Astrocyte (in vitro differentiated cells and primary cell): ENCODE measurements around the gene SCUBE3. TPM values are rescaled to one million over a fixed set of nuclear protein-coding genes. Genes with fewer than 3 reads are reported as not detected.

Experiments
- DNase-seq: peaks from one replicate; pipeline ENCODE4 v3.0.0-alpha.2; 2010; ENCODE audit warnings: low read depth
- FAIRE-seq: peaks from 2 replicates; lab custom pipeline; 2011; peaks lifted over from hg19 to GRCh38; lab: Jason Lieb, UNC
- H2AFZ ChIP-seq: 2 replicates; pipeline ENCODE4 v1.6.0; 2012; ENCODE audit warnings: low read depth, low read length, inconsistent platforms
- H3K27ac ChIP-seq: 2 replicates; pipeline ENCODE4 v1.5.1; 2011; ENCODE audit warnings: low read depth, low read length, inconsistent platforms
- H3K27me3 ChIP-seq: 2 replicates; pipeline ENCODE4 v1.6.0; 2011; ENCODE audit warnings: low read length, inconsistent platforms; ENCODE audit not compliant: insufficient read depth
- H3K36me3 ChIP-seq: 2 replicates; pipeline ENCODE4 v1.5.1; 2011; ENCODE audit warnings: low read length, inconsistent platforms; ENCODE audit not compliant: insufficient read depth
- H3K4me1 ChIP-seq: 2 replicates; pipeline ENCODE4 v1.5.1; 2011; ENCODE audit warnings: low read length, inconsistent platforms; ENCODE audit not compliant: insufficient read depth
- H3K4me2 ChIP-seq: 2 replicates; pipeline ENCODE4 v1.6.0; 2012; ENCODE audit warnings: low read length, inconsistent platforms
- H3K4me3 ChIP-seq: 2 replicates; pipeline ENCODE4 v1.5.1; 2011; ENCODE audit warnings: low read depth, mild to moderate bottlenecking, low read length, inconsistent platforms; ENCODE audit not compliant: insufficient read depth
- H3K79me2 ChIP-seq: 2 replicates; pipeline ENCODE4 v1.6.0; 2012; ENCODE audit warnings: mild to moderate bottlenecking, low read length, inconsistent platforms; ENCODE audit not compliant: insufficient read depth
- H3K9ac ChIP-seq: 2 replicates; pipeline ENCODE4 v1.6.0; 2012; ENCODE audit warnings: mild to moderate bottlenecking, low read length, inconsistent platforms
- H3K9me3 ChIP-seq: 2 replicates; pipeline ENCODE4 v1.5.1; 2012; ENCODE audit warnings: low read depth, mild to moderate bottlenecking, low read length, inconsistent platforms; ENCODE audit not compliant: insufficient read depth
- H4K20me1 ChIP-seq: 2 replicates; pipeline ENCODE4 v1.6.0; 2012; ENCODE audit warnings: low read length, inconsistent platforms; ENCODE audit not compliant: insufficient read depth
- H3K27ac Mint-ChIP-seq: one replicate; pipeline ENCODE4 v1.8.0; 2021; ENCODE audit warnings: mild to moderate bottlenecking, mixed read lengths; ENCODE audit not compliant: unreplicated experiment
- H3K27me3 Mint-ChIP-seq: one replicate; pipeline ENCODE4 v1.8.0; 2021; ENCODE audit warnings: low read depth, mixed read lengths; ENCODE audit not compliant: unreplicated experiment
- H3K36me3 Mint-ChIP-seq: one replicate; pipeline ENCODE4 v1.8.0; 2021; ENCODE audit warnings: low read depth, mixed read lengths; ENCODE audit not compliant: unreplicated experiment
- H3K4me1 Mint-ChIP-seq: one replicate; pipeline ENCODE4 v1.8.0; 2021; ENCODE audit warnings: low read depth, mixed read lengths; ENCODE audit not compliant: unreplicated experiment
- H3K4me3 Mint-ChIP-seq: one replicate; pipeline ENCODE4 v1.8.0; 2021; ENCODE audit warnings: mild to moderate bottlenecking, moderate library complexity, mixed read lengths; ENCODE audit not compliant: unreplicated experiment
- H3K9me3 Mint-ChIP-seq: one replicate; pipeline ENCODE4 v1.8.0; 2021; ENCODE audit warnings: mild to moderate bottlenecking, mixed read lengths; ENCODE audit not compliant: unreplicated experiment
- EZH2 ChIP-seq: IDR thresholded peaks from 2 replicates; pipeline ENCODE4 v1.6.1; 2012; ENCODE audit warnings: mild to moderate bottlenecking, low read length, inconsistent platforms; ENCODE audit not compliant: insufficient read depth
- total RNA-seq: library from RNA; stranded (reverse); gene quantifications from 2 replicates; pipeline ENCODE4 v1.2.1, GENCODE V29; 2021
- TF ChIP-seq, protein P1 (sequence below): IDR thresholded peaks from 2 replicates; pipeline ENCODE4 v1.5.1; 2011; ENCODE audit warnings: low read depth, mild to moderate bottlenecking, inconsistent platforms, low read length, moderate library complexity; ENCODE audit not compliant: insufficient read depth

Gene SCUBE3
- total RNA-seq, 1 donor from 2014 or later: 10.1 TPM

DNA sequence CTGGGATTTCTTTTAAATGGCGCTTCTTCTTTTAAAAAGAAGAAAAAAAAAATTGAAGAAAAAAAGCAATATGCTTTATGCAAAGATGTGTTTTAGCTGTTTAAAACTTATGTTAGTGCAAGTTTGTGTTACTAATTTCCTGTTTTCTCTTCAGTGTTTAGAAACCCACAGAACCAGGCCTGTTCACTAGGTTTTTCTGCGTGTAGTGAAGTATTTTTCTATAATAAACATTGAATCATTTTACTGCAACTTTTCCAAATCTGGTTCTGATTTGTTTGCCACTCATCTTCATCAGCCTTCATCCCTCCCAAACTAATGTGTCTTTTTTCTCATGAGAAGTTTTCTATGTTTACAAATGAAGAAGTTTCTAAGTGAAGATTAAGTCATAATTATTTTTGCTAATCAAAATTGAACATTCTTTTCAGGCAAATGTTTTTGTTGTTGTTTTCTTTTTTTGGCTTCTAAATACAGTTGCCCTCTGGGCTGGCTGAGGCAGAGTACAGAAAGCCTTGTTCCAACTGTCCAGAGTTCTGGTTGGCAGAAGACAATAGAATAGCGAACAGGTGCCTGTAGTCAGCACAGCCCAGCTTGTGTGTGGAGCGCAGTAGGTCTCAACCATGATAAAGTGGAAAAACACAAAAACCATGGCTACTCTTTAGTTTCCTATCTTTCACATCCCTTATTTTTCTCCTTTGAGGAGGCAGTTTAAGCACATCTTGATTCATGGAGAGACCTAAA, 60.2 kb downstream of the SCUBE3 start:
- no peak overlapping the region for H3K4me3 Mint-ChIP-seq
- no peaks in the 10 kb centered on the region for H3K27me3 ChIP-seq
- no peaks in the 10 kb centered on the region for H3K36me3 Mint-ChIP-seq
- H3K9ac ChIP-seq: no peak overlapping the region
- H3K4me2 ChIP-seq: no peak overlapping the region
- H3K79me2 ChIP-seq: no peaks in the 10 kb centered on the region
- no peak overlapping the region for H3K27ac ChIP-seq
- H2AFZ ChIP-seq: no peak overlapping the region
- H3K4me1 Mint-ChIP-seq: no peaks in the 10 kb centered on the region
- no peak for DNase-seq
- H3K9me3 ChIP-seq: no peaks in the 10 kb centered on the region
- H3K9me3 Mint-ChIP-seq: no peaks in the 10 kb centered on the region
- no peak for FAIRE-seq
- no peak overlapping the region for H3K4me3 ChIP-seq
- no peak for TF ChIP-seq EZH2
- TF ChIP-seq, protein P1, sequence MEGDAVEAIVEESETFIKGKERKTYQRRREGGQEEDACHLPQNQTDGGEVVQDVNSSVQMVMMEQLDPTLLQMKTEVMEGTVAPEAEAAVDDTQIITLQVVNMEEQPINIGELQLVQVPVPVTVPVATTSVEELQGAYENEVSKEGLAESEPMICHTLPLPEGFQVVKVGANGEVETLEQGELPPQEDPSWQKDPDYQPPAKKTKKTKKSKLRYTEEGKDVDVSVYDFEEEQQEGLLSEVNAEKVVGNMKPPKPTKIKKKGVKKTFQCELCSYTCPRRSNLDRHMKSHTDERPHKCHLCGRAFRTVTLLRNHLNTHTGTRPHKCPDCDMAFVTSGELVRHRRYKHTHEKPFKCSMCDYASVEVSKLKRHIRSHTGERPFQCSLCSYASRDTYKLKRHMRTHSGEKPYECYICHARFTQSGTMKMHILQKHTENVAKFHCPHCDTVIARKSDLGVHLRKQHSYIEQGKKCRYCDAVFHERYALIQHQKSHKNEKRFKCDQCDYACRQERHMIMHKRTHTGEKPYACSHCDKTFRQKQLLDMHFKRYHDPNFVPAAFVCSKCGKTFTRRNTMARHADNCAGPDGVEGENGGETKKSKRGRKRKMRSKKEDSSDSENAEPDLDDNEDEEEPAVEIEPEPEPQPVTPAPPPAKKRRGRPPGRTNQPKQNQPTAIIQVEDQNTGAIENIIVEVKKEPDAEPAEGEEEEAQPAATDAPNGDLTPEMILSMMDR: no peak
- peaks cover 2% of the 10 kb centered on the region for H3K27me3 Mint-ChIP-seq
- peaks cover 11% of the 10 kb centered on the region for H4K20me1 ChIP-seq
- H3K27ac Mint-ChIP-seq: no peak overlapping the region
- H3K4me1 ChIP-seq: peaks cover 10% of the 10 kb centered on the region
- H3K36me3 ChIP-seq: no peaks in the 10 kb centered on the region

DNA sequence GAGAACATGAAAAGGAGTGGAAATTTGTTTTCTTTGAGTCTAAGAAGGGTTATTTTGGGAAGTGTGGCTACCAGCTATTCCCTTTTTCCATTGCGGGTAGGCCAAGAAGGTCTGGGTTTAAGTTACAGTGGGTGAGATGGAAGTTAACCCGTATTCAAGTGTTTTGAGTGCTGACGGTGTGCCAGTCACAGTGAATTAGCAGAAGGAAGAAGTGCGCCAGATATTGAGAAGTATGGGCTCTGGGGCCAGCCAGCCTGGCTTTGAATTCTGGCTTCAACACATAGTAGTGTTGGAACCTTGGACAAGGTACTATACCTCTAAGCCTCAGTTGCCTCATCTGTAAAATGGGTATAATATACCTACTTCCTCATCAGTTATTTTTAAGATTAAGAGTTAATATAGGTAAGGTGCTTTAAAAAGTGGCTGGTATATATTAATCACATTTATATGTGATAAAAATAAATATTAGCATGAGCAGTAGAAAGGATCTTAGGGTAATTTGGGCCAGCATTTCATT, 62.0 kb downstream of the SCUBE3 start:
- H3K27ac Mint-ChIP-seq: no peak overlapping the region
- Histone ChIP-seq H3K27me3 (no peaks in the 10 kb centered on the region), H3K4me2 (no peak overlapping the region), H2AFZ (no peak overlapping the region), H4K20me1 (peaks cover 14% of the 10 kb centered on the region), H3K36me3 (no peaks in the 10 kb centered on the region), H3K79me2 (no peaks in the 10 kb centered on the region), H3K4me1 (peaks cover 13% of the 10 kb centered on the region), H3K4me3 (no peak overlapping the region), H3K27ac (no peak overlapping the region), H3K9me3 (no peaks in the 10 kb centered on the region), H3K9ac (no peak overlapping the region)
- FAIRE-seq (no peak), DNase-seq (no peak)
- no peaks in the 10 kb centered on the region for H3K9me3 Mint-ChIP-seq
- no peak overlapping the region for H3K4me3 Mint-ChIP-seq
- H3K27me3 Mint-ChIP-seq: no peaks in the 10 kb centered on the region
- H3K4me1 Mint-ChIP-seq: peaks cover 3% of the 10 kb centered on the region
- no peaks in the 10 kb centered on the region for H3K36me3 Mint-ChIP-seq
- TF ChIP-seq, protein P1: no peak
- no peak for TF ChIP-seq EZH2

DNA sequence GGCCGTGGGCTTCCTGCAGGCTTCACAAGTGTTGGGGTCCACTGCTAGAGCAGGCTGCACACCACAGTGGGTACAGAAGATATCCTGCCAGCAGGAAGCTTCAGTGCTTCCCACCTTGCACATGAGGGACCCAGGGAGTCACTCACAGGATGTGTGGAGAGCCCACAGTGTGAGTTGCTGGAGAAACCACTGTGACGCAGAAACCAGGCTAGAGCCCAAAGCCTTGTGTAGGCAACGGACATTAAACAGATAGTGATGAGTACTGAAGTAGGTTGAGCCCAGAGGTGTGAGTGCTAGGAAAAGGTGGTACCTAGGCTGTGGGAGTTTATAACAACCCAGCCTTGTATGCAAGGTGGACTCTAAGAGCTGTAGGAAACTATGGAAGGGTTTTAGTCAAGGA, 65.0 kb downstream of the SCUBE3 start:
- H3K79me2 ChIP-seq: no peaks in the 10 kb centered on the region
- no peak overlapping the region for H3K27ac Mint-ChIP-seq
- no peak overlapping the region for H2AFZ ChIP-seq
- no peaks in the 10 kb centered on the region for H3K9me3 Mint-ChIP-seq
- H3K27me3 Mint-ChIP-seq: no peaks in the 10 kb centered on the region
- no peak overlapping the region for H3K4me3 ChIP-seq
- no peaks in the 10 kb centered on the region for H3K9me3 ChIP-seq
- no peak overlapping the region for H3K4me2 ChIP-seq
- H3K36me3 ChIP-seq: peaks cover 11% of the 10 kb centered on the region
- H3K27ac ChIP-seq: no peak overlapping the region
- peaks cover 12% of the 10 kb centered on the region for H3K36me3 Mint-ChIP-seq
- H3K4me3 Mint-ChIP-seq: no peak overlapping the region
- peaks cover 5% of the 10 kb centered on the region for H3K4me1 Mint-ChIP-seq
- DNase-seq: no peak
- H3K4me1 ChIP-seq: peaks cover 13% of the 10 kb centered on the region
- no peak overlapping the region for H3K9ac ChIP-seq
- TF ChIP-seq EZH2: no peak
- TF ChIP-seq, protein P1: no peak
- no peak for FAIRE-seq
- peaks cover 14% of the 10 kb centered on the region for H4K20me1 ChIP-seq
- no peaks in the 10 kb centered on the region for H3K27me3 ChIP-seq
